Left ventricle myocardium superior (tissue), 1 donor: Measurements from ENCODE around the gene RPRD2. TPM values are rescaled to one million over a fixed set of nuclear protein-coding genes. Genes with fewer than 3 reads are reported as not detected.

ENCODE experiments used
- ATAC-seq: fragments of 200-7000 bp; cut with Tn5 transposase; one replicate; pipeline ENCODE4 v1.9.1; 2020; ENCODE audit warnings: mild to moderate bottlenecking, moderate library complexity
- DNase-seq: peaks from one replicate; pipeline ENCODE4 v3.0.0-alpha.2; 2020
- intact Hi-C: fragments of 100-400 bp; cut with micrococcal nuclease; formaldehyde crosslinking; loops from one replicate; pipeline ENCODE4 v1.11.0; 2022
- total RNA-seq: library from RNA; stranded (reverse); fragmentation: NEBNext Ultra II Directional; extraction: Animal tissue kit (Norgen Biotek cat#: 25700); gene quantifications from one replicate; pipeline ENCODE4 v1.2.1, GENCODE V29; 2021
- donor health status: DM: no; HTN: yes; CAD: no; lungs with severe emphysema.

The RPRD2 gene
- total RNA-seq, 1 donor from 2014 or later: 24.4 TPM

GRCh38 chr1:150429805-150430204 is 65.9 kb downstream of the RPRD2 start:
- intact Hi-C loops: loop anchor here (10.0 kb wide), 1 partner anchor 65 kb away; the partner anchor contains the start of gene RPRD2
- no peak for DNase-seq
- ATAC-seq: no peak

- intact Hi-C loops: no loop called here
- ATAC-seq (no peak), DNase-seq (no peak)
Observed at GRCh38 chr1:150441121-150441520, 77.2 kb downstream of the RPRD2 start.

- intact Hi-C loops: no loop called here
- ATAC-seq: no peak
- no peak for DNase-seq
Observed at GRCh38 chr1:150444232-150444631, 80.3 kb downstream of the RPRD2 start.

- no peak for ATAC-seq
- no peak for DNase-seq
- intact Hi-C loops: no loop called here
Observed at GRCh38 chr1:150456146-150456647, 92.2 kb downstream of the RPRD2 start.

- ATAC-seq (peak; percentile 70), DNase-seq (peak; percentile 43)
- intact Hi-C loops: no loop called here
Observed at GRCh38 chr1:150464422-150464826, 100.5 kb downstream of the RPRD2 start.

- ATAC-seq (no peak), DNase-seq (no peak)
- intact Hi-C loops: no loop called here
Observed at GRCh38 chr1:150466964-150467363, 103.0 kb downstream of the RPRD2 start.

GRCh38 chr1:150469291-150469690 is 105.3 kb downstream of the RPRD2 start:
- DNase-seq (no peak), ATAC-seq (no peak)
- intact Hi-C loops: no loop called here

GRCh38 chr1:150472601-150473200 is 108.8 kb downstream of the RPRD2 start:
- ATAC-seq (no peak), DNase-seq (no peak)
- intact Hi-C loops: loop anchor here (2.0 kb wide), 1 partner anchor 48 kb away; no protein-coding TSS in a partner anchor

GRCh38 chr1:150473659-150474058 is 109.7 kb downstream of the RPRD2 start:
- ATAC-seq (peak; percentile 79), DNase-seq (peak; percentile 53)
- intact Hi-C loops: loop anchor here (2.0 kb wide), 1 partner anchor 47 kb away; no protein-coding TSS in a partner anchor

- ATAC-seq (no peak), DNase-seq (no peak)
- intact Hi-C loops: no loop called here
Observed at GRCh38 chr1:150474869-150475268, 110.9 kb downstream of the RPRD2 start.

GRCh38 chr1:150476754-150477153 is 112.8 kb downstream of the RPRD2 start:
- DNase-seq (no peak), ATAC-seq (no peak)
- intact Hi-C loops: no loop called here

GRCh38 chr1:150477320-150477719 is 113.4 kb downstream of the RPRD2 start:
- intact Hi-C loops: no loop called here
- DNase-seq (peak; percentile 52), ATAC-seq (peak; percentile 91)

- intact Hi-C loops: no loop called here
- peak; percentile 9 for ATAC-seq
Observed at GRCh38 chr1:150477733-150478132, 113.8 kb downstream of the RPRD2 start.

GRCh38 chr1:150479370-150479769 is 115.4 kb downstream of the RPRD2 start:
- no peak for ATAC-seq
- intact Hi-C loops: no loop called here
- no peak for DNase-seq

More at GRCh38 chr1:150477733-150478132, 113.8 kb downstream of the RPRD2 start:
- no peak for DNase-seq

GRCh38 chr1:150479927-150480352 is 116.0 kb downstream of the RPRD2 start:
- intact Hi-C loops: no loop called here
- ATAC-seq: no peak
- no peak for DNase-seq

GRCh38 chr1:150484431-150484830 is 120.5 kb downstream of the RPRD2 start:
- intact Hi-C loops: no loop called here
- DNase-seq (no peak), ATAC-seq (no peak)

GRCh38 chr1:150484861-150485260 is 120.9 kb downstream of the RPRD2 start:
- ATAC-seq (no peak), DNase-seq (peak; percentile 13)
- intact Hi-C loops: no loop called here

- peak; percentile 88 for DNase-seq
- intact Hi-C loops: no loop called here
Observed at GRCh38 chr1:150486966-150487762, 123.2 kb downstream of the RPRD2 start, which contains the start of gene TARS2. Gene TARS2 (plus strand): TSS chr1:150487419. CDS start chr1:150487451, 32 bp downstream.

GRCh38 chr1:150487763-150488115 is 123.8 kb downstream of the RPRD2 start:
- no peak for ATAC-seq
- peak; percentile 9 for DNase-seq
- intact Hi-C loops: no loop called here

More at GRCh38 chr1:150486966-150487762, 123.2 kb downstream of the RPRD2 start, which contains the start of gene TARS2:
- ATAC-seq: peak; percentile 100

GRCh38 chr1:150493175-150493574 is 129.2 kb downstream of the RPRD2 start:
- DNase-seq: no peak
- ATAC-seq: no peak
- intact Hi-C loops: no loop called here
